Type B pancreatic cell (in vitro differentiated cells): ENCODE measurements around the gene ADPRHL1. TPM values are rescaled to one million over a fixed set of nuclear protein-coding genes. Genes with fewer than 3 reads are reported as not detected.

Experiments used
- DNase-seq: peaks from one replicate; pipeline ENCODE4 v3.0.0; 2021; ENCODE audit warnings: mixed read lengths; ENCODE audit not compliant: unreplicated experiment; ENCODE audit errors: extremely low spot score
- H3K27ac Mint-ChIP-seq: 2 replicates; pipeline ENCODE4 v1.8.0; 2021; ENCODE audit warnings: mild to moderate bottlenecking, mixed read lengths
- H3K27me3 Mint-ChIP-seq: 2 replicates; pipeline ENCODE4 v1.8.0; 2021; ENCODE audit warnings: mixed read lengths
- H3K36me3 Mint-ChIP-seq: 2 replicates; pipeline ENCODE4 v1.8.0; 2021; ENCODE audit warnings: mixed read lengths
- H3K4me1 Mint-ChIP-seq: one replicate; pipeline ENCODE4 v1.8.0; 2021; ENCODE audit warnings: mixed read lengths; ENCODE audit not compliant: unreplicated experiment
- H3K4me3 Mint-ChIP-seq: 2 replicates; pipeline ENCODE4 v1.8.0; 2021; ENCODE audit warnings: mild to moderate bottlenecking, mixed read lengths
- H3K9me3 Mint-ChIP-seq: 2 replicates; pipeline ENCODE4 v1.8.0; 2021; ENCODE audit warnings: mixed read lengths
- CTCF ChIP-seq: fragments of 200-600 bp; sonication (generic); conservative IDR thresholded peaks from 2 replicates; pipeline ENCODE4 v1.5.0; 2021; ENCODE audit warnings: antibody characterized with exemption, mild to moderate bottlenecking
- total RNA-seq: library from RNA; stranded (reverse); gene quantifications from 2 replicates; pipeline ENCODE4 v1.2.1, GENCODE V29; 2021; ENCODE audit warnings: low replicate concordance

Gene ADPRHL1
- total RNA-seq, 1 donor from 2014 or later, result 4.1 TPM

GRCh38 chr13:113497217-113497616, 43.9 kb upstream of the ADPRHL1 start:
- Mint-ChIP-seq H3K27ac (no peak overlapping the region), H3K9me3 (no peaks in the 10 kb centered on the region), H3K27me3 (no peaks in the 10 kb centered on the region), H3K4me1 (peaks cover 38% of the 10 kb centered on the region), H3K36me3 (peaks cover 24% of the 10 kb centered on the region), H3K4me3 (no peak overlapping the region)
- DNase-seq, result peak; percentile 48
- no peak for TF ChIP-seq CTCF

DNA sequence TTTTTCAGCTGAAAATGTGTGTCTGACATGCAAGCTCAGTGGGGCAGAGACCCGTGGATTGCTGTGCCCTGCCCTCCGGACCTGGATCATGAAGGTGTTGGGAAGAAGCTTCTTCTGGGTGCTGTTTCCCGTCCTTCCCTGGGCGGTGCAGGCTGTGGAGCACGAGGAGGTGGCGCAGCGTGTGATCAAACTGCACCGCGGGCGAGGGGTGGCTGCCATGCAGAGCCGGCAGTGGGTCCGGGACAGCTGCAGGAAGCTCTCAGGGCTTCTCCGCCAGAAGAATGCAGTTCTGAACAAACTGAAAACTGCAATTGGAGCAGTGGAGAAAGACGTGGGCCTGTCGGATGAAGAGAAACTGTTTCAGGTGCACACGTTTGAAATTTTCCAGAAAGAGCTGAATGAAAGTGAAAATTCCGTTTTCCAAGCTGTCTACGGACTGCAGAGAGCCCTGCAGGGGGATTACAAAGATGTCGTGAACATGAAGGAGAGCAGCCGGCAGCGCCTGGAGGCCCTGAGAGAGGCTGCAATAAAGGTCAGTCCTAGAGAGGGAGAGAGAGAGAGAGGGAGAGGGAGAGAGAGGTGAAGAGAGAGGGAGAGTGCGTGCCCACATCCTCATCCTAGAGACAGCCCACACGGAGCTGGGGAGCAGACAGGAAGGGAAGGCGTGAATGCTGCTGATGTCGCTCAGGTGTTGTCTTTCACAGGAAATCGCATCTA, 42.4 kb upstream of the ADPRHL1 start:
- no peaks in the 10 kb centered on the region for H3K27me3 Mint-ChIP-seq
- peak overlapping the region; percentile 26 for H3K27ac Mint-ChIP-seq
- peak overlapping the region; percentile 70 for H3K4me3 Mint-ChIP-seq
- no peak for DNase-seq
- no peak for TF ChIP-seq CTCF
- no peaks in the 10 kb centered on the region for H3K9me3 Mint-ChIP-seq
- peaks cover 38% of the 10 kb centered on the region for H3K4me1 Mint-ChIP-seq
- H3K36me3 Mint-ChIP-seq, result peaks cover 24% of the 10 kb centered on the region

DNA sequence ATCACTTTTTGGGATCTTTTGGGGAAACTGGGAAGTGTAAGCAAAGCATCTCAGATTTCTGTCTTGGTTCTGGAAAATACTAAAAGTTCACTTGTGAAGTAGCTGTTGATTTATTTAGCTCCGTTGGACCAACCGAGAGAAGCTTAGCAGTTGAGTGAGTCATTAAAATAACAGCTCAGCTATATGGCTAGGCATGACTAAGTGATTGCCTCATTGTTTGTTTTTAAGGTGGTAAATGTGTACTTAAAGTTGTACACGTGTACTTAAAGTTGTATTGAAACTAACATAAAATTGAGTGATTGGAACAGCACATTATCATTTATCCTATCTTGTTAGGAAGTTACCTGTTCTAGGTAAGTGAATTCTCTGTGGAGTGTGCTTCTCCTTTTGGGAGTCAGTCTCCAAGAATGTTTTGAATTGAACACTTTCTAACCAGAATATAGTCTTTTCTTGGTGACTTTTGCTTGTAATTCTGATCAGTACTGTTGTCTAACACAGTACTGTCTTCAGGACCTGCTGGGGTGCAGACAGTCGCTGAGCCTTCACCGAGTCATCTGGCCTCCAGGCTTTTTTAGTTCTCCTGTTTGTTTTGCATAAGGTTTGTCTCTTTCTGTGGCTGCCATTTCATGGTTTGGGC, 40.1 kb upstream of the ADPRHL1 start:
- Mint-ChIP-seq H3K4me1 (peaks cover 53% of the 10 kb centered on the region), H3K36me3 (peaks cover 24% of the 10 kb centered on the region), H3K27me3 (no peaks in the 10 kb centered on the region), H3K9me3 (no peaks in the 10 kb centered on the region), H3K4me3 (peak overlapping the region; percentile 82), H3K27ac (peak overlapping the region; percentile 89)
- no peak for TF ChIP-seq CTCF
- DNase-seq, result no peak

DNA sequence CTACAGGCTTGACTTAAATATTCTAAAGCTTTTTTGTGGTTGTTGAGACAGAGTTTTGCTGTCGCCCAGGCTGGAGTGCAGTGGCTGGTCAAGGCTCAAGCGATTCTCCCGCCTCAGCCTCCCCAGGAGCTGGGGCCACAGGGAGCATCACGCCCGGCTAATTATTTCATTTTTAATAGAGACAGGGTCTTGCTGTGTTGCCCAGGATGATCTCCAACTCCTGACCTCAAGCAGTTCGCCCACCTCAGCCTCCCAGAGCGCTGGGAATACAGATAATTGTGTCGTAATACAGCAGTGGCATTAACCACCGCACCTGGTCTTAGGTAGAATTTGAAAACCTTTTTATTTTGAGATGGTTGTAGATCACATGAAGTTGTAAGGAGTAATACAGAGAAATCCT, 38.7 kb upstream of the ADPRHL1 start:
- Mint-ChIP-seq H3K9me3 (no peaks in the 10 kb centered on the region), H3K27ac (peak overlapping the region; percentile 89), H3K36me3 (peaks cover 19% of the 10 kb centered on the region), H3K4me1 (peaks cover 66% of the 10 kb centered on the region), H3K27me3 (no peaks in the 10 kb centered on the region), H3K4me3 (peak overlapping the region; percentile 94)
- DNase-seq, result no peak
- no peak for TF ChIP-seq CTCF

- peaks cover 69% of the 10 kb centered on the region for H3K4me1 Mint-ChIP-seq
- H3K4me3 Mint-ChIP-seq, result peak overlapping the region; percentile 94
- no peaks in the 10 kb centered on the region for H3K9me3 Mint-ChIP-seq
- no peak for DNase-seq
- H3K36me3 Mint-ChIP-seq, result peaks cover 16% of the 10 kb centered on the region
- TF ChIP-seq CTCF, result no peak
- H3K27ac Mint-ChIP-seq, result peak overlapping the region; percentile 89
- no peaks in the 10 kb centered on the region for H3K27me3 Mint-ChIP-seq
These were observed 38.2 kb upstream of the ADPRHL1 start for GRCh38 chr13:113491418-113491883.
